NCI-H2081 (cell line): ENCODE results near the gene LIMD2.
"Not testable (repeated sequence)": the region's sequence is repeated elsewhere in the genome, so short reads cannot be mapped to it uniquely, and the experiment has no call there.

ENCODE experiments used
- DNase-seq, 2 experiments: peaks; one replicate each; lab custom pipeline; 2025; lab: John Stamatoyannopoulos, UW

Gene LIMD2

GRCh38 chr17:63699638-63700527, at the start of gene LIMD2:
LIMD2 (minus strand) TSS chr17:63700125; CDS start chr17:63699298, 827 bp downstream.
- DNase-seq, result peak; percentile 75 to 77

- peak; percentile 100 for DNase-seq
These were observed 41.7 kb upstream of the LIMD2 start, which contains the start of gene STRADA for GRCh38 chr17:63741408-63742173. STRADA (minus strand) TSS chr17:63741799; CDS start chr17:63728369, 13,430 bp downstream.

GRCh38 chr17:63741143-63741407, 41.1 kb upstream of the LIMD2 start:
- peak in 1 of 2 experiments; percentile 58 for DNase-seq

- peak in 1 of 2 experiments; percentile 22 for DNase-seq
These were observed 40.7 kb upstream of the LIMD2 start for GRCh38 chr17:63740464-63741142.

GRCh38 chr17:63735691-63736090, 35.8 kb upstream of the LIMD2 start:
- DNase-seq, result no peak

GRCh38 chr17:63722403-63722802, 22.5 kb upstream of the LIMD2 start:
- no peak for DNase-seq

GRCh38 chr17:63720194-63720593, 20.3 kb upstream of the LIMD2 start:
- DNase-seq, result not testable (repeated sequence)

- DNase-seq, result no peak
These were observed 19.1 kb upstream of the LIMD2 start for GRCh38 chr17:63718988-63719387.

- no peak for DNase-seq
These were observed 16.5 kb upstream of the LIMD2 start for GRCh38 chr17:63716426-63716825.

- DNase-seq, result no peak
These were observed 14.8 kb upstream of the LIMD2 start for GRCh38 chr17:63714550-63715277.

- DNase-seq, result no peak
These were observed 9.2 kb upstream of the LIMD2 start for GRCh38 chr17:63709110-63709509.

GRCh38 chr17:63707151-63707550, 7.2 kb upstream of the LIMD2 start:
- no peak for DNase-seq

GRCh38 chr17:63706336-63707082, 6.6 kb upstream of the LIMD2 start:
- no peak for DNase-seq

- no peak for DNase-seq
These were observed 5.7 kb upstream of the LIMD2 start for GRCh38 chr17:63705657-63706056.

GRCh38 chr17:63704836-63705235, 4.9 kb upstream of the LIMD2 start:
- no peak for DNase-seq

- DNase-seq, result no peak
These were observed 4.3 kb upstream of the LIMD2 start for GRCh38 chr17:63704259-63704576.

GRCh38 chr17:63703556-63704258, 3.8 kb upstream of the LIMD2 start:
- no peak for DNase-seq

GRCh38 chr17:63703029-63703428, 3.1 kb upstream of the LIMD2 start:
- DNase-seq, result no peak

GRCh38 chr17:63702721-63703015, 2.7 kb upstream of the LIMD2 start:
- DNase-seq, result no peak

GRCh38 chr17:63701868-63702720, 2.2 kb upstream of the LIMD2 start:
- DNase-seq, result peak in 1 of 2 experiments; percentile 34
